HepG2 (cell line): ENCODE results near the gene EVA1A. TPM values are rescaled to one million over a fixed set of nuclear protein-coding genes. Genes with fewer than 3 reads are reported as not detected.

Experiments used
- ATAC-seq: fragments of 200-7000 bp; cut with Tn5 transposase; 3 replicates; pipeline ENCODE4 v1.9.1; 2020; ENCODE audit warnings: mild to moderate bottlenecking, moderate library complexity
- BruUV-seq: library from RNA; stranded (reverse); fragments of 400-500 nt; replicated peaks from 2 replicates; lab custom pipeline; 2021; lab: Mats Ljungman, UMichigan
- CTCF ChIA-PET: fragments of 300-600 bp; formaldehyde crosslinking; extraction: SDS; loops from one replicate; lab custom pipeline; 2021; ENCODE audit warnings: low total read pairs, inconsistent platforms, low intra/inter-chr PET ratio; lab: Yijun Ruan, JAX
- POLR2A ChIA-PET: fragments of 350-600 bp; sonication (Branson Sonifier 250); formaldehyde crosslinking; loops from one replicate; lab custom pipeline; 2020; ENCODE audit warnings: antibody characterized with exemption, inconsistent platforms; lab: Yijun Ruan, JAX
- DNase-seq: peaks from one replicate; pipeline ENCODE4 v3.0.0-alpha.2; 2015; ENCODE audit warnings: low spot score
- FAIRE-seq: peaks from 3 replicates; lab custom pipeline; 2011; peaks lifted over from hg19 to GRCh38; lab: Jason Lieb, UNC
- H2AFZ ChIP-seq: one replicate; pipeline ENCODE4 v1.6.1; 2011; ENCODE audit warnings: low read length, inconsistent platforms
- H3K27ac ChIP-seq: fragments of 300-600 bp; 3 replicates; pipeline ENCODE4 v1.8.0; 2011; ENCODE audit warnings: mixed run types, mild to moderate bottlenecking, mixed read lengths, low read length, inconsistent platforms; ENCODE audit not compliant: insufficient read depth; ENCODE audit errors: extremely low read length
- H3K27me3 ChIP-seq, 2 experiments: fragments of 200-600 bp in 1 of 2; 2 replicates in 1 of 2; 3 replicates in 1 of 2; pipeline versions ENCODE4 v1.6.0 to v1.8.0; 2011; ENCODE audit warnings: low read length in 2 of 2, mild to moderate bottlenecking in 2 of 2, moderate library complexity in 2 of 2, inconsistent platforms in 1 of 2; ENCODE audit not compliant: insufficient read depth in 2 of 2, control insufficient read depth in 1 of 2
- H3K36me3 ChIP-seq, 2 experiments: fragments of 200-600 bp in 1 of 2; replicated peaks in 1 of 2; 2 replicates in 1 of 2; 3 replicates in 1 of 2; pipeline versions ENCODE4 v1.5.1 to v1.8.0; 2011; ENCODE audit warnings: low read length in 2 of 2, inconsistent platforms in 1 of 2; ENCODE audit not compliant: insufficient read depth in 2 of 2, control insufficient read depth in 1 of 2
- H3K4me1 ChIP-seq: 2 replicates; pipeline ENCODE4 v1.5.1; 2012; ENCODE audit warnings: low read length, inconsistent platforms; ENCODE audit not compliant: insufficient read depth
- H3K4me2 ChIP-seq: 2 replicates; pipeline ENCODE4 v1.6.0; 2011; ENCODE audit warnings: low read depth, low read length, inconsistent platforms
- H3K4me3 ChIP-seq, 3 experiments: fragments of 200-600 bp in 1 of 3; sonication (generic), shearing (Covaris generic) in 1 of 3; replicated peaks in 1 of 3; 2 replicates each; pipeline ENCODE4 v1.5.1; 2011 to 2016; ENCODE audit warnings: low read length in 3 of 3, inconsistent platforms in 2 of 3, low read depth in 2 of 3, mild to moderate bottlenecking in 2 of 3, control low read depth in 1 of 3, mixed read lengths in 1 of 3; ENCODE audit not compliant: insufficient read depth in 1 of 3
- H3K79me2 ChIP-seq: one replicate; pipeline ENCODE4 v1.6.1; 2011; ENCODE audit warnings: low read length, inconsistent platforms; ENCODE audit not compliant: insufficient read depth
- H3K9ac ChIP-seq: 2 replicates; pipeline ENCODE4 v1.6.0; 2011; ENCODE audit warnings: mild to moderate bottlenecking, low read depth, low read length, inconsistent platforms; ENCODE audit not compliant: insufficient read depth
- H3K9me3 ChIP-seq: 2 replicates; pipeline ENCODE4 v1.5.1; 2012; ENCODE audit warnings: mild to moderate bottlenecking, low read length
- H4K20me1 ChIP-seq: 2 replicates; pipeline ENCODE4 v1.6.0; 2011; ENCODE audit warnings: inconsistent platforms, mild to moderate bottlenecking, low read length, moderate library complexity; ENCODE audit not compliant: insufficient read depth
- ARID3A ChIP-seq: IDR thresholded peaks from 2 replicates; pipeline ENCODE4 v1.6.1; 2012; ENCODE audit warnings: low read depth, low read length, improper control_type of control experiment
- ARID5B ChIP-seq: IDR thresholded peaks from 2 replicates; pipeline ENCODE4 v1.4.0; 2020; ENCODE audit warnings: mild to moderate bottlenecking, missing genetic modification reagents
- FOXA3 ChIP-seq: IDR thresholded peaks from 2 replicates; pipeline ENCODE4 v1.6.1; 2016; ENCODE audit warnings: missing genetic modification reagents, missing compliant biosample characterization
- FOXP1 ChIP-seq, 2 experiments: fragments of 450-650 bp in 1 of 2; IDR thresholded peaks; 2 replicates each; pipeline ENCODE4 v1.6.1; 2017 to 2018; ENCODE audit warnings: antibody characterized with exemption in 1 of 2
- GPBP1L1 ChIP-seq: sonication (generic); formaldehyde crosslinking; IDR thresholded peaks from 2 replicates; pipeline ENCODE4 v1.5.0; 2020; ENCODE audit warnings: mild to moderate bottlenecking, missing genetic modification reagents
- MIER2 ChIP-seq: IDR thresholded peaks from 2 replicates; pipeline ENCODE4 v1.6.1; 2016; ENCODE audit warnings: missing biosample characterization, missing genetic modification reagents
- MIER3 ChIP-seq: IDR thresholded peaks from 2 replicates; pipeline ENCODE4 v1.6.1; 2016; ENCODE audit warnings: missing compliant biosample characterization, borderline replicate concordance
- RARA ChIP-seq: IDR thresholded peaks from 2 replicates; pipeline ENCODE4 v1.6.1; 2016; ENCODE audit warnings: missing genetic modification reagents, missing compliant biosample characterization
- SKI ChIP-seq: fragments of 450-650 bp; IDR thresholded peaks from one replicate; pipeline ENCODE4 v1.6.1; 2018; ENCODE audit warnings: mild to moderate bottlenecking; ENCODE audit not compliant: partially characterized antibody
- ZBTB14 ChIP-seq: sonication (generic); formaldehyde crosslinking; IDR thresholded peaks from 2 replicates; pipeline ENCODE4 v1.4.0; 2020; ENCODE audit warnings: missing genetic modification reagents
- ZEB1 ChIP-seq: IDR thresholded peaks from 2 replicates; pipeline ENCODE4 v1.6.1; 2012; ENCODE audit warnings: mild to moderate bottlenecking, low read depth, inconsistent platforms; ENCODE audit not compliant: insufficient replicate concordance
- ZNF276 ChIP-seq: sonication (generic); formaldehyde crosslinking; IDR thresholded peaks from 2 replicates; pipeline ENCODE4 v1.4.0; 2020; ENCODE audit warnings: mild to moderate bottlenecking, low read depth, missing genetic modification reagents
- ZNF772 ChIP-seq: sonication (generic); formaldehyde crosslinking; IDR thresholded peaks from 2 replicates; pipeline ENCODE4 v1.5.0; 2020; ENCODE audit warnings: mild to moderate bottlenecking, missing genetic modification reagents
- WGBS: methylation state at CpG from one replicate; pipeline ENCODE4 v1.1.6; 2017; ENCODE audit warnings: low lambda C conversion rate; 5-methylcytosine and 5-hydroxymethylcytosine counted together
- in situ Hi-C: cut with HindIII; loops from 2 replicates; pipeline ENCODE4 v1.10.0; 2017; ENCODE audit warnings: low pct_unique_long_range_greater_than_20kb; ENCODE audit not compliant: extremely low pct_ligation_motif_present
- intact Hi-C: fragments of 100-400 bp; cut with micrococcal nuclease; formaldehyde crosslinking; loops from one replicate; pipeline ENCODE4 v1.10.0; 2022; ENCODE audit not compliant: unreplicated experiment
- polyA plus RNA-seq, 8 experiments: library from polyadenylated mRNA; depleted of rRNA in 3 of 8; stranded (reverse) in 7 of 8; unstranded in 1 of 8; fragments of >200 nt; fragmentation: Illumina TruSeq in 4 of 8; extraction: Trizol in 4 of 8; gene quantifications; 2 replicates each; pipeline versions ENCODE4 v1.2.1 to v1.2.3, GENCODE V29; 2011 to 2016; ENCODE audit warnings: low read depth in 4 of 8, missing spikeins in 1 of 8, mixed read lengths in 1 of 8; ENCODE audit not compliant: insufficient read depth in 1 of 8
- total RNA-seq, 5 experiments: library from RNA; depleted of rRNA; stranded (reverse); fragments of >200 nt; fragmentation: Illumina TruSeq; extraction: Trizol; gene quantifications; 2 replicates each; pipeline ENCODE4 v1.2.3, GENCODE V29; 2016; ENCODE audit warnings: low read depth in 1 of 5

Gene EVA1A
- total and polyA plus RNA-seq, 2 of the 13 experiments (the other 11 are each of a cell fraction or from before 2014, with no cell fraction given), result 57.5 to 57.8 TPM

GRCh38 chr2:75586971-75587370 lies 26.2 kb upstream of the EVA1A start (continued):
- TF ChIP-seq ZBTB14 (no peak), GPBP1L1 (CRISPR knock-in tag) (no peak)

- Histone ChIP-seq H3K9ac (no peak overlapping the region), H4K20me1 (no peaks in the 10 kb centered on the region), H2AFZ (no peak overlapping the region), H3K4me3 (no peak overlapping the region), H3K9me3 (peaks cover 5% of the 10 kb centered on the region; the same call in 1 of the 2 replicates), H3K27me3 (no peaks in the 10 kb centered on the region), H3K27ac (no peak overlapping the region), H3K36me3 (no peaks in the 10 kb centered on the region), H3K4me2 (no peak overlapping the region), H3K79me2 (no peaks in the 10 kb centered on the region), H3K4me1 (peaks cover 19% of the 10 kb centered on the region)
- intact Hi-C loops, result no loop called here
- DNase-seq, result peak; percentile 49
- 9% methylated on average over 1 of the region's 1 CpG for WGBS
- CTCF ChIA-PET, result no interaction called here
- BruUV-seq, result no TSS peak
- no peak for FAIRE-seq
- ATAC-seq, result no peak; the same call in 2 of the 3 replicates
- POLR2A ChIA-PET, result no interaction called here
- in situ Hi-C loops, result no loop called here
- TF ChIP-seq FOXA3 (CRISPR knock-in tag), result peak; percentile 52
- no peak for TF ChIP-seq ZNF276 (CRISPR knock-in tag)
- TF ChIP-seq ZEB1, result no peak
- no peak for TF ChIP-seq FOXP1 (IDR thresholded peaks at IDR 0.05)
- TF ChIP-seq FOXP1 (CRISPR knock-in tag; IDR thresholded peaks at IDR 0.05), result peak; percentile 22; the same call in 1 of the 2 replicates
- TF ChIP-seq MIER3, result 0 out of 2 replicates have a peak, but pooled peaks have one; percentile 26
- no peak for TF ChIP-seq ZNF772
- peak; percentile 50 for TF ChIP-seq RARA (CRISPR knock-in tag)
- TF ChIP-seq ARID3A, result peak; percentile 50; the same call in 1 of the 2 replicates
- TF ChIP-seq MIER2, result peak; percentile 96
- peak; percentile 38 for TF ChIP-seq SKI
- TF ChIP-seq ARID5B (CRISPR knock-in tag), result peak; percentile 39; the same call in 1 of the 2 replicates
Measured at GRCh38 chr2:75582840-75583239, 22.1 kb upstream of the EVA1A start.
